ENCODE results near the gene FOXQ1. TPM values are rescaled to one million over a fixed set of nuclear protein-coding genes. Genes with fewer than 3 reads are reported as not detected.

FOXQ1 gene
- total RNA-seq, 2 donors from 2014 or later = 20.3 to 38.6 TPM

DNA sequence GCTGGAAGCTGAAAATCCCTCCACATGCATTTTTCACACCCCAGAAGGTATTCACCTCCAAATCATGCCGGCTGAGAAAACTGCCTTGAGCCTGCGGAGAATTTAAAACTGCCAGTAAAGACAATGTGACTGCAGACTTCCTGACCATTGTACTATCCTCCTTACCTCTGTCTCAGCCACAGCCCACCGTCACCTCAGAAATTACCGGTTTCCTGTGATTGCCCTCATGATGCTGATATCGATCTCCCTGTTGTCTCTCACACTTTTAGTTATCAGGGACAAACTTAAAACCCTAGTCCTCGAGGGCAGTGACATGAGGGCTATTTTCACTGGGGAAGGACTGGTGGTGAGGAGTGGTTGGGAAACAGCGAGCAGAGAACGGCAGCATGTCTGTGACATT lies 30.2 kb upstream of the FOXQ1 start:
- H3K27me3 ChIP-seq (replicated peaks; ENCODE audit: insufficient read depth) = no peaks in the 10 kb centered on the region
- 66% methylated on average over 8 of the region's 8 CpGs for WGBS
- intact Hi-C loops (cut with DNase I) = no loop called here
- H3K36me3 ChIP-seq = no peaks in the 10 kb centered on the region
- no peaks in the 10 kb centered on the region for H3K4me1 ChIP-seq (replicated peaks)
- H3K9me3 ChIP-seq = no peaks in the 10 kb centered on the region
- no peak for DNase-seq (ENCODE audit: low spot score)
- no peak overlapping the region for H3K27ac ChIP-seq
- no peak overlapping the region for H3K4me3 ChIP-seq
- no peak for TF ChIP-seq POLR2AphosphoS5 (IDR thresholded peaks at IDR 0.05)
- TF ChIP-seq POLR2A (IDR thresholded peaks at IDR 0.05) = no peak
- TF ChIP-seq, protein P1, sequence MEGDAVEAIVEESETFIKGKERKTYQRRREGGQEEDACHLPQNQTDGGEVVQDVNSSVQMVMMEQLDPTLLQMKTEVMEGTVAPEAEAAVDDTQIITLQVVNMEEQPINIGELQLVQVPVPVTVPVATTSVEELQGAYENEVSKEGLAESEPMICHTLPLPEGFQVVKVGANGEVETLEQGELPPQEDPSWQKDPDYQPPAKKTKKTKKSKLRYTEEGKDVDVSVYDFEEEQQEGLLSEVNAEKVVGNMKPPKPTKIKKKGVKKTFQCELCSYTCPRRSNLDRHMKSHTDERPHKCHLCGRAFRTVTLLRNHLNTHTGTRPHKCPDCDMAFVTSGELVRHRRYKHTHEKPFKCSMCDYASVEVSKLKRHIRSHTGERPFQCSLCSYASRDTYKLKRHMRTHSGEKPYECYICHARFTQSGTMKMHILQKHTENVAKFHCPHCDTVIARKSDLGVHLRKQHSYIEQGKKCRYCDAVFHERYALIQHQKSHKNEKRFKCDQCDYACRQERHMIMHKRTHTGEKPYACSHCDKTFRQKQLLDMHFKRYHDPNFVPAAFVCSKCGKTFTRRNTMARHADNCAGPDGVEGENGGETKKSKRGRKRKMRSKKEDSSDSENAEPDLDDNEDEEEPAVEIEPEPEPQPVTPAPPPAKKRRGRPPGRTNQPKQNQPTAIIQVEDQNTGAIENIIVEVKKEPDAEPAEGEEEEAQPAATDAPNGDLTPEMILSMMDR (IDR thresholded peaks at IDR 0.05) = no peak

DNA sequence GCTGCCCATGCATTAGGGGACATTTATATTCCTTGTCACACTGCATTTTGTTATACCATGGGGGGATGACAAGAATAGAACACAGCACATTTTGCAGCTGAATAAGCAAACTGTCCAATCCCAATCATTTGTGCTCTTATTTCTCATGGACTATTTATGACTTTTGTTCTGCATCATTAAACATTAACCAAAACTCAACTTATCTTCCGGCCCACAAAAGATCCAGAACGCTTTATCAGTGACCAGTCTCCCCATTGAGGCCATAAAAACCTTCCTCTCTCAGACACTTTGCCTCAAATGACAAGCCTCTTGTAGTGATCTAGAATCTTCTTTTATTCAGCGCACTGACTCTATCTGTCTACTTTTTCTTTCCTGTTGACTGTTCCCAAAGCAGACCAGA lies 28.4 kb upstream of the FOXQ1 start:
- no peaks in the 10 kb centered on the region for H3K27me3 ChIP-seq (replicated peaks; ENCODE audit: insufficient read depth)
- 58% methylated on average over 3 of the region's 3 CpGs for WGBS
- H3K9me3 ChIP-seq = no peaks in the 10 kb centered on the region
- no peak for DNase-seq (ENCODE audit: low spot score)
- intact Hi-C loops (cut with DNase I) = no loop called here
- no peak overlapping the region for H3K27ac ChIP-seq
- no peak for TF ChIP-seq POLR2A (IDR thresholded peaks at IDR 0.05)
- TF ChIP-seq, protein P1 (IDR thresholded peaks at IDR 0.05) = no peak
- no peak for TF ChIP-seq POLR2AphosphoS5 (IDR thresholded peaks at IDR 0.05)
- H3K4me1 ChIP-seq (replicated peaks) = no peaks in the 10 kb centered on the region
- no peaks in the 10 kb centered on the region for H3K36me3 ChIP-seq
- H3K4me3 ChIP-seq = no peak overlapping the region

DNA sequence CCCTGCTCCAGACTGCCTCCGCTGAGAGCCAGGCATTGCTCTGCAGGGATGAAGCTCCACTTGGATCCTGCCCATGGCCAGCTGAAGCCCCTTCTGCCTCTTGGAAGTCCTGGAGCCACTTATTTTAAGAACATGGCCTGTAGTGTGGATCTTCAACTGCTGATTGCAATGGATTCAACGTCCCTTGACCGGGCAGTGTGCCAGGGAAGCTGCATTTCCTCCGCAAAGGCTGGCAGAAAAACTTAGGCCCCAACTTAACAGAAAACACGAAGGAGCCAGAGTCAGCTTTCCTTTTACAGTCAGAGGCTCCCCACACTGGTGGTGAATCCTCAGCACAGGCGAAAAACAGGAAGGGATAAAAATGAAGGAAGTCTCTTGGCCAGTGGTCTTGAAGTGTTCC lies 26.3 kb upstream of the FOXQ1 start:
- no peak overlapping the region for H3K4me3 ChIP-seq
- intact Hi-C loops (cut with DNase I) = no loop called here
- WGBS = 60% methylated on average over 6 of the region's 6 CpGs
- H3K36me3 ChIP-seq = no peaks in the 10 kb centered on the region
- H3K9me3 ChIP-seq = no peaks in the 10 kb centered on the region
- DNase-seq (ENCODE audit: low spot score) = no peak
- H3K4me1 ChIP-seq (replicated peaks) = peaks cover 2% of the 10 kb centered on the region
- no peaks in the 10 kb centered on the region for H3K27me3 ChIP-seq (replicated peaks; ENCODE audit: insufficient read depth)
- TF ChIP-seq POLR2A (IDR thresholded peaks at IDR 0.05) (no peak), POLR2AphosphoS5 (IDR thresholded peaks at IDR 0.05) (no peak)
- TF ChIP-seq, protein P1 (IDR thresholded peaks at IDR 0.05) = no peak
- H3K27ac ChIP-seq = no peak overlapping the region

DNA sequence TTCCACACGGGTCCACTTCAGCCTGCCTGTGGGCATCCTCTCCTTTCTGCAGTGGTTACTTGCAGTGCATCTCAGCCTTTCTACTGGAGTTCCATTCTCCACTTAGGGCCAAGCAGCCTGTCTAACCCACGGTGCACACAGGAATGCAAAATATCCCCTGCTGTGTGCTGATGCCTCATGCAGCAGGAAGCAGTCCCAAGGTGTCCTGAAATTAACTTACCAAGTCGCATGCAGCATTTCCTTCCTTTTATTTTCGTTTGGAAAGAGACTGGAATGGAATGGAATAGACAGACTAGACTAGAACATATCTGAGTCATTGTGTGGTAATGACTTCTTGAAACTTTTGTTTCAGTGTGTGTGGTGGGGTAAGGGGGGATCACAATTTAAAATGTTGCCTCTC lies 25.9 kb upstream of the FOXQ1 start:
- no peak overlapping the region for H3K27ac ChIP-seq
- intact Hi-C loops (cut with DNase I) = no loop called here

DNA sequence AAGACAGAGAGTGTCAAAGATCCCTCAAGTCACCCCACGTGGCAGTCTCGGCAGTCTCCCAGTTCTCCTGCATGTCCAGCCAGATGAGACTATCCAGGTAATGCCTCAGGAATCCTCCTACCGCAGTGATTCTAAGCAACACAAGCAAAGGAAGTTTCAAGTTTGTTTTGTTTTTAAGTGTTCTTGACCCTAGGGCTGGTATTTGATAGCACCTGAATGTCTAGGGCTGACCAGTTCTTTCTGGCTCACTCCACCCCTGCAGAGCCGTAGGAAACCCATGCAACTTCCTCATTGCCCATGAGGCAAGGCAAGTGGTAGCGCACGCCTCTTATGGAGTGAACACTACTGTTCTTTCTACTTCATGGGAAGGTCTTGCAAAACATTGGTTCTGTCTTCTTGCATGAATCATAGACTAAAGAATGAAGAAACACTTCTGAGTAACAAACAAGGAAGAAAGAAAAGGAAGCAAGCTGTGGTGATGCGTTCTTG lies 24.8 kb upstream of the FOXQ1 start:
- intact Hi-C loops (cut with DNase I) = no loop called here
- WGBS = 89% methylated on average over 7 of the region's 7 CpGs
- DNase-seq (ENCODE audit: low spot score) = no peak

More for the DNA sequence above, 25.9 kb upstream of the FOXQ1 start:
- TF ChIP-seq POLR2AphosphoS5 (IDR thresholded peaks at IDR 0.05) (no peak), POLR2A (IDR thresholded peaks at IDR 0.05) (no peak)
- TF ChIP-seq, protein P1 (IDR thresholded peaks at IDR 0.05) = no peak
- DNase-seq (ENCODE audit: low spot score) = no peak
- H3K4me1 ChIP-seq (replicated peaks) = peaks cover 3% of the 10 kb centered on the region
- no peaks in the 10 kb centered on the region for H3K36me3 ChIP-seq
- H3K4me3 ChIP-seq = no peak overlapping the region
- no peaks in the 10 kb centered on the region for H3K9me3 ChIP-seq
- 58% methylated on average over 4 of the region's 4 CpGs for WGBS
- H3K27me3 ChIP-seq (replicated peaks; ENCODE audit: insufficient read depth) = no peaks in the 10 kb centered on the region

More for the DNA sequence above, 24.8 kb upstream of the FOXQ1 start:
- peaks cover 7% of the 10 kb centered on the region for H3K4me1 ChIP-seq (replicated peaks)
- no peaks in the 10 kb centered on the region for H3K9me3 ChIP-seq
- TF ChIP-seq POLR2AphosphoS5 (IDR thresholded peaks at IDR 0.05) (peak; percentile 29), POLR2A (IDR thresholded peaks at IDR 0.05) (no peak)
- TF ChIP-seq, protein P1 (IDR thresholded peaks at IDR 0.05) = peak in 1 of 4 experiments; percentile 8
- H3K27ac ChIP-seq = no peak overlapping the region
- H3K4me3 ChIP-seq = no peak overlapping the region
- H3K36me3 ChIP-seq = no peaks in the 10 kb centered on the region
- no peaks in the 10 kb centered on the region for H3K27me3 ChIP-seq (replicated peaks; ENCODE audit: insufficient read depth)

Data from prostate gland (tissue), 2 donors.